ENCODE measurements around the gene ALDH5A1.

Gene ALDH5A1

GRCh38 chr6:24494821-24495795 is at the start of gene ALDH5A1:
Gene ALDH5A1 (plus strand): TSS chr6:24494969. CDS start chr6:24494997, 28 bp downstream.
- peak; percentile 81 for DNase-seq (ENCODE audit: low spot score)

DNA sequence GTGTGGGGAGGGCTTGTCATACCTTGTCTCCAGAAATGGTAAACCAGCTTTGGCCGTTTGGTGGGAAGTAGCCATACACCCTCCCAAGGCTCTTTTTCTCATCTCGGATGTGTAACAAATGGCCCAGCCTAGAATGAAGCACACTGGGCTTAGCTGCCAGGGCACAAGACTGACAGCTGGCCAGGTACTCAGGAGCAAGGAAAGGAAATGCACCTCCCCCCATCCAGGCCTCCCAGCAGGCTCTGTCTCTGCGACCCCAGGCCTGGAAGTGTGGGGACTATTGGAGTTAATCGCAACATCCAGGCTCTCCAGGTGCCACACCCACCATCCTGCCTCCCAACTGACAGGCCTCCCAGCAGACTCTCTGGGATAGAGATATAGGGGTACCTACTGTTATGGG is 49.1 kb upstream of the ALDH5A1 start:
- no peak for DNase-seq (ENCODE audit: low spot score)

GRCh38 chr6:24446670-24447069 is 48.1 kb upstream of the ALDH5A1 start:
- DNase-seq (ENCODE audit: low spot score) = no peak

- DNase-seq (ENCODE audit: low spot score) = no peak
Observed at GRCh38 chr6:24448396-24448795, 46.4 kb upstream of the ALDH5A1 start.

DNA sequence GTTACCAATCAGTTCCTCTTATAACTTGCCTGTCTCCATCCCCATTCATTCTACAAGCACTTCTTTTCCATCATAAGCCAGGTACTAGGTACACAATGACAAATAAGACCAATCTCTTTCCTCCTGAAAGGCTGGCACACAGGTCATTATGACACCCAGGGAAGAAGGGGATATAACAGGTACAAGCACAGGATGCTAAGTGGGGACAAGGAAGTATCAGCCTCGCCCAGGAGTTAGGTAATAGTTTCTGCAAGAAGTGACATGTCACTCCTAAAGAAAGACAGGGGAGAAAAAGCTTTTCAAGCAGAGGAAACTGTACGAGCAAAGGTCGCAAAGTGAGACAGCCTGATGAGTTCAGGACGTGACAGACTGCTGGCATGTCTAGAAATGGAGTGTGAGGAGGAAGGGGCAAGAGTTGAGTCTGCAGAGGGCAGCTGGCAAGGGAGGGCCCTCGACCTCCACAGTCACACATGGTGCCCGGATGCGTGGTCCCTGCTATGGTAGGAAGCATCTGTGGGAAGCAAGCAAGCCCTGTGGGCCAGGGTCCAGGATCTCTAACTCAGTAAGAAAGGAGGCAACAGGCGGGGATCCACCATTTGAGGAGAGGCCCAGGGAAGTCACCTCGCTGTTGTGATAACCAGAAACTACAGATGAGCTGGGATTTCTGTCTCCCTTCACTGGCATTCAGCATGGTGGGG is 45.8 kb upstream of the ALDH5A1 start:
- no peak for DNase-seq (ENCODE audit: low spot score)

GRCh38 chr6:24451581-24452388 is 43.0 kb upstream of the ALDH5A1 start:
- DNase-seq (ENCODE audit: low spot score) = no peak

DNA sequence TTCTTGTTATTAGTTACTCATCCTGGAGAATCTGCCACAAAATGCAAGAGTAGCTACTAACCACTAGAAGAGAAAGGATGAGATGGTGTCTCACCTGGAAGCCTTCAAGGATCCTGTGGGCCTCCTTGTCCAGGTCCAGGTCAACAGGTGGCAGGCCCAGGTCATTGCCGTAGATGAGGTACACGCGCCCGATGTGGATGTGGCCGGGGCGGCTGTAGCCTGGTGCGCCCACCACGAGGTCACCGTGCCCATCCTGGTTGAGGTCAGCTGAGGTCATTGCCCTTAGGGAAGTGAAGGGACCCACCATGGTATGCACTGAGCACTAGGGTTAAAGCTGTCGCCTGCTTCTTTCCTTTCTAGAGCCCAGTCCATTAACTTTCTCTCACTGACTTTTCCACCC is 40.8 kb upstream of the ALDH5A1 start:
- no peak for DNase-seq (ENCODE audit: low spot score)

DNA sequence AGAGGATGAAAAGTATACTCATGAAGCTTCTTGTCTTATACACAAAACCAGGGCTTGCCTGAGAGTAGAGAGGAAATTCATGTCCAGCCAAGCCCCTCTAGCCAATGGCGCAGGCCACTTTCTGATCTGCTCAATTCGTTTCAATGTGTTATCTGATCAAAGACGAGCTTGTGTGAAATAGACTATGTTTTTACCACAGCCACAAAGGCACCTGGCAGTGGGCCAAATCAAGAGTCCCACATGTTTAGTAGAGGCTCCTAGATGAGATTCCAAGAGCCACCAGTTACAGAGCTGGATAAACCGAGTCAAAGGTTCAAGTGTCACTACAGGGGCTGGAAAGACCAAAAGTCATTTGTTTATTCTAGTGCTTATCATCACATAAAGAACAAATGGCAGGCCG is 40.3 kb upstream of the ALDH5A1 start:
- no peak for DNase-seq (ENCODE audit: low spot score)

DNA sequence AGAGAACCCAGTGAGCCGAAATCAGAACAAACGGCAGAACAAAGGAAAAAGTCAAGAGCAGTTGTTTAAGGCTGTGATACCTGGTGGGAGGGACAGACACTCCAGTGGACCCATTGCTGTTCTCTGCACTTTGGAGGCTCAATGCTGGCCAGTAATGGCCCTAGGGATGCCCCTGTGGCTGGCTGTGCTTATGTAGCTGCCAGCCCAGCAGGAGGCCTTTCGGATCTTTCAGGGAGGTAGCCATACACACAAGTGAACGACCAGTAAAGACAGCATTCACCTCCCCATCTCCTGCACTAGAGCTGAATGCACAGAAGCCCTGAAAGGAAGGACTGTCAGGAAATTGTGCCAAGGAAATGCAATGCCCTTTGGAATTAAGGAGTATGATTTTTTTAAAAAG is 39.7 kb upstream of the ALDH5A1 start:
- no peak for DNase-seq (ENCODE audit: low spot score)

DNA sequence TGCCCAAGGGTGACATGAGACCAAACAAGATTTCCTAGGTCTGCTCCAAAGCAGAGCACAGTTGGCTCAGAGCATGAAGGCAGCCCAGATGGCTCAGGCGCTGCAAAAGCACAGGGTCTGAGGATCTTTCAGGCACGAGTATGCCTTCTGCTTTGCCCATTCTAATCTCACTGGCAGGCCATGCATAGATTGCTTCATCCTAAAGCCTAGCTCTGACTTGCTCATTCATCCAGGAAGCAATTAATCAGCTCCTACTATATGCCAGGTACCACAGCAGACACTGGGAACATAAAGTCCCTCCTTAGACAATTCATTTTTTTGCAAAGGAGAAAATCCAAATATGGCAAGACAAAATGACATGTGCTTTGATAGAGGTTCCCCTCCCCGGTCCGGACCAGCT is 36.6 kb upstream of the ALDH5A1 start:
- DNase-seq (ENCODE audit: low spot score) = no peak

GRCh38 chr6:24458941-24459340 is 35.8 kb upstream of the ALDH5A1 start:
- no peak for DNase-seq (ENCODE audit: low spot score)

- DNase-seq (ENCODE audit: low spot score) = no peak
Observed at GRCh38 chr6:24460966-24461365, 33.8 kb upstream of the ALDH5A1 start.

DNA sequence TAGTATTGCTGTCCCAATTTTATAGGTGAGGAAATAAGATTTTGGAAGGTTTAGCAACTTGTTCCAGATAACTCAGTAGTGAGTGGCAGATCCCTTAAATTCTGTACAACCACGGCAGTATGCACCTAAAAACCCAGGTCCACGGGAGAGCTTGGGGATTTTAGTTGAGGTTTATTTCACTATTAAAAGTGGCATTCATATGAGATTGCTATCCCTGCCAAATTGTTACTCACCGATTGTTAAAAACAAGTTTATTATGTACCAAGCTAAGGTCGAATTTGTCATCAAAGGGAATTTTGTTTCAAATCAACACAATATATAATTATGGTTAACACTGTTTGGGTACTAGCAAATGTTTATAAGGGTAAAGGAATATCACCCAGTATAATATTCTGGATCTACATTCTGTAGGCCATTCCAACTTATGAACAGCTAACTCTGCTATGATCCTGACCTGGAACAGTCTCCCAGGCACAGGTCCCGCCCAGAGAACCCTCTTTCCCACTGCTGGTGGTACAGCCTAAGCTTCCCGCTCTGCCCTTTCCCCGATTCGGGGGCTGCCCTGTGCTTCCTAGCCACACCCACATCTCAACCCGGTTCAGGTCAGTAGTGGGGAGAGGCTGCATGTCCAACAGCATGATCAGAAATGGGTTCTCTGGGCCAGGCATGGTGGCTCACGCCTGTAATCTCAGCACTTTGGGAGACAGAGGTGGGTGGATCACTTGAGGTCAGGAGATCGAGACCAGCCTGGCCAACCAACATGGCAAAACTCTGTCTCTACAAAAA is 30.3 kb upstream of the ALDH5A1 start:
- no peak for DNase-seq (ENCODE audit: low spot score)

DNA sequence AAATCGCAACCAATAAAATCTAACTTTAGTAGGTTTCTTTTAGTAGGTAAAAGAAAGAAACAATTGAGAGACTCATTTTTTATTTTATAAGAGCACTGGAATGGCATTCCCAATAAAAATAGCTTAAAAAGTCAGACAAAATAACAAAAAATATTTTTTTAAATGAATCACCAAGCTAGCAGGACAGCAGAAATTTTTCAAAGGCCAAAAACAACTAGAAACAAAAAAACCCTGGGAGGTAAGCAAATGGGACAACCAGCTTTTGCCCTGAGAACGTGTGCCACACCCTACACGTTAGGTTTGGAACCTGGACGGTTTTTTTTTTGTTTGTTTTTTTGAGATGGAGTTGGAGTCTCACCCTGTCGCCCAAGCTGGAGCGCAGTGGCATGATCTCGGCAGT is 25.0 kb upstream of the ALDH5A1 start:
- no peak for DNase-seq (ENCODE audit: low spot score)

GRCh38 chr6:24472181-24472580 is 22.6 kb upstream of the ALDH5A1 start:
- DNase-seq (ENCODE audit: low spot score) = no peak

GRCh38 chr6:24476631-24477030 is 18.1 kb upstream of the ALDH5A1 start:
- no peak for DNase-seq (ENCODE audit: low spot score)

DNA sequence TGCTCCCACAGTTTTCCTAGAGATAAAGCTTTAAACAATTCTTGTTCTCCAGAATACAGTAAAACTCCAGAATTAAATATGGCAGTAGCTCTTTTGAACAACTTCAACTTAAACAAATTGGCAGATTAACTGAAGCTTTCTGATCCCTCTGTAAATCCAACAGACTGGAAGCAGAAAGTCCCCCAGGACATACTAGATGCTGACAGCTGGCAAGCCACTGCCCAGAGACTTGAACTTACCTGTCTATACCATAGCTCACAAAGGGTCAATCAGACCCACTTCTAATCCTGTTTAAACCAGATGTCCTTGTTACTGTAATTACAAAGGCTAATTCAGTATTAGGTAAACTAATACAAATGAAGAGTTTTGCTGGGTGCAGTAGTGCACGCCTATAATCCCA is 17.7 kb upstream of the ALDH5A1 start:
- DNase-seq (ENCODE audit: low spot score) = no peak

DNA sequence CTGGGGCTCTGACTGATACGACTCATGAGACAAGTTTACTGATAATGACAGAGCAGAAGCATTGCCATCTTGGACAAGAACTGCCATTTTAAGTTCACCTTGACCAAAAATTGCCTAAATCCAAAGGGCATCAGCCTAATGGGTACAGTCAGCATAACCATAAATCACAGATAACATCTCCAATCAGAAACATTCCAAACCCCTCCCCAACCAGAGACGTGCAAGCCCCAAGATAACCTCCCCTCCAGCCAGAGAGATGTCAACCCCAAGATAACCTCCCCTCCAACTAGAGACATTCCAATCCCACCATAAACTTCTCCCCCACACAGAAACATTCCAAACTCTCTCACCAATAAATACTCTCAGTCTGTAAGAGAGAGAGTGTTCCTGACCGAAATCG is 15.9 kb upstream of the ALDH5A1 start:
- no peak for DNase-seq (ENCODE audit: low spot score)

GRCh38 chr6:24480705-24481104 is 14.1 kb upstream of the ALDH5A1 start:
- no peak for DNase-seq (ENCODE audit: low spot score)

DNA sequence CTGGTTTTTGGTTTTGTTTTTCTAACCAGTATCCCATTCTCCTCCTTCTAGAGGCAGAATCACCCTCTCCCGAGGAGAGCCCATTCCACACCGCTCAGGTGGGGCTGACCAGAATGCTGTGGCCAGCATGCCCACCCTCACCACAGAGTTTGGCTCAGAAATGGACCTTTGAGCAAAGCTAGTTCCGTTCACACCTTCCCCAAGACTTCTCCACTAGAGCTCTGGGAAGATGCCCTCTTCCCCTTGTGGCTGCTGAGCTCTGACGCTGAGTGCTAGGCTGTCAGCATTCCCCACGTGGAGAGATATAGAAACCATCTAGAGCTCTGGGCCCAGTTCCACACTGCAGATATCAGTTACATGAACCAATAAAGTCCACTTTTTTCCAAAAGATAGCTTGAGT is 13.3 kb upstream of the ALDH5A1 start:
- DNase-seq (ENCODE audit: low spot score) = no peak

- no peak for DNase-seq (ENCODE audit: low spot score)
Observed at GRCh38 chr6:24484657-24485323, 10.0 kb upstream of the ALDH5A1 start.

Measured in CD4-positive, alpha-beta T cell treated with Interleukin-6 at 100 ng/mL for 8 hours (primary cell).